ENCODE measurements around the gene ZNF485.

GRCh38 chr10:43658227-43658626 lies 52.0 kb downstream of the ZNF485 start:
- no peak for TF ChIP-seq CTCF (IDR thresholded peaks at IDR 0.05)
- TF ChIP-seq POLR2A (IDR thresholded peaks at IDR 0.05) = no peak
